HG02943 (cell line): ENCODE measurements around the gene CLIP3.
A peak's percentile ranks its signal among the peaks of the same experiment; 100 is the strongest.

Experiments
- ATAC-seq: cut with Tn5 transposase; IDR thresholded peaks from one replicate; pipeline ENCODE4 v1.9.1; 2021; ENCODE audit warnings: mild to moderate bottlenecking, low read depth, moderate library complexity; ENCODE audit not compliant: unreplicated experiment

The CLIP3 gene

GRCh38 chr19:36009633-36010379 lies 22.9 kb downstream of the CLIP3 start:
- no peak for ATAC-seq

GRCh38 chr19:36009220-36009619 lies 23.5 kb downstream of the CLIP3 start:
- no peak for ATAC-seq

DNA sequence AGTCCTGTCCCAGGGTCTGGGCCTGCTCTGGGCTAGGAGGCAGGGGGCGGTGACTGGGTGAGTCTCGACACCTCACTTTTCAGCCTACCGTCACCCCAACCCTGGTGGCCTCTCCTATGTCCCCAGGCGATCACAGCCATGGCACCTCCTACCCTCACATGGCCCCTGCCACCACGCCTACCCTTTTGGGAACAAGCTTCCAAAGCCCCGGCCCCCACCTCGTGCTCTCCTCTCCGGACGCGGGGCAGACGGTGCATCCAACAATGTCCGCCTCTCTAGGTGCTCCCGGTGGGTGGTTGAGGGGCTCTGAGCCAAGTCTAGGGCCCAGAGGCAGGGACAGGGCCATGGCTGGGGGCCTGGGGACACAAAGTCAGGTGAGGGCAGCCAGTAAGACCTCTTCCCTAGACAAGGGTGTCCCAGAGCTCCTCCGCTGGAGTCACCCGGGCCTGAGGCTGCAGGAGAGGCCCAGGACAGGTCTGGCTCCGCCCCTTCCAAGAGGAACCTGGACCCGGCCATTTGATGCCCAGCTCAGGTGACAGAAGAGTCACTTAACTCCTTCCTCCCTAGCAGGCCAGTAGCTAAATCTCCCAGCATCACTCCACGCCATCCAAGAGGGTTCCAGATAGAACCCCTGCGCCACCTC lies 24.2 kb downstream of the CLIP3 start, which contains the start of gene SYNE4:
Gene SYNE4, minus strand, starts transcription at position 478 of the 643 bp plus-strand sequence. Its CDS starts 132 bp downstream, at position 346.
- ATAC-seq, result no peak

DNA sequence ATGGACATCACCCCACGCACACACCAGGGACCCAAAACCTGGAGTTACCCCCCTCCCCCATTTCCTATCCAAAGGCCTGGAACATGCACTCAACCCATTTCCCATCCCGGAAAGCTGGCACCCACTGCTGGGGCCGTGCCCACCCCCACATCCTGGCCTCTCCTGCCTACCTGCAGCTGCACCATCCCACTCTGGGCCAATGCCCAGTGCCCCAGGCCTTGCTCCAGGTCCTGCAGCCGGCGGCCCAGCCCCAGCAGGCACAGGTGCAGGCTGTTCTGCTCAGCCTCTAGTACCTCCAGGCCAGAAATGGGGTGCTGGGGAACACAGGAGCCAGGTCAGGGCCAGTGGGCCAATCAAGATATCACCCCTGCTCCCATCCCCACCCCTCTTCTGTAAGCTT lies 25.7 kb downstream of the CLIP3 start:
- no peak for ATAC-seq

GRCh38 chr19:36003284-36003683 lies 29.4 kb downstream of the CLIP3 start:
- no peak for ATAC-seq

DNA sequence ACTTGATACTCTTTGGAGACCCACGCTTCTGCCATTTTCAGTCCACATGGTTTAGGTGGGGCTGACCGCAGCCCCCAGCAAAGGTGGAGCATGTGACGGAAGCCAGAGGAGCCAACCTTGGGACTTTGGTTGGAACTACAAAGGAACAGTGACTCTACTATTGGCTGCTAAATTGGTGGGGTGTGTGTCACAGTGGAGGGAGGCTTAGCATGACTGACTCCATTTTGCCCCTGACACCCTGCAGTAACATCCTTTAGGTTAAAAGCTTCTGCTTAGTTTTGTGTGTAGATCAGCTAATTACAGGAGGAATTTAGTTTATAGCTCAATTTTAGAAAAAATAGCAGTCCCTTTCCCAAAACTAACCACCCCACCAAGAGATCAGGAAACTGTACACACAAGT lies 31.1 kb downstream of the CLIP3 start:
- no peak for ATAC-seq

DNA sequence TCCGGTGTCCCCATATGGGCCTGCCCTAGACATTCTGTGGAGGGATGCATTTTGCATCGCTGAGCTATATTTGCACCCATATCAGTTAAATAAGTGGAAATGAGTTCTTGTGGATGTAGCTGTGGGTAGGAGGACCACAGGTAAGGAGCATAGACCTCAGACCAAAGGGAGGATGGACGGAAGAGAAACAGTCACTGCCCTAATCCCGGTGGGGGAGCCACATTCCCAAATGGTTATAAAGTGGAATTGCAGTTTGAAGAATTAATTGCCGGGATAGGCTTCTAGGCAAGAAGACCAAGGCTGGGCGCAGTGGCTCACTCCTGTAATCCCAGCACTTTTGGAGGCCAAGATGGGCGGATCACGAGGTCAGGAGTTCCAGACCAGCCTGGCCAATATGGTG lies 35.9 kb downstream of the CLIP3 start:
- ATAC-seq, result no peak

GRCh38 chr19:35995048-35995993 lies 37.4 kb downstream of the CLIP3 start, which contains the start of gene SDHAF1:
Gene SDHAF1, plus strand, starts transcription at chr19:35995188. Its CDS starts 87 bp downstream, at chr19:35995275.
- ATAC-seq, result peak; percentile 75

DNA sequence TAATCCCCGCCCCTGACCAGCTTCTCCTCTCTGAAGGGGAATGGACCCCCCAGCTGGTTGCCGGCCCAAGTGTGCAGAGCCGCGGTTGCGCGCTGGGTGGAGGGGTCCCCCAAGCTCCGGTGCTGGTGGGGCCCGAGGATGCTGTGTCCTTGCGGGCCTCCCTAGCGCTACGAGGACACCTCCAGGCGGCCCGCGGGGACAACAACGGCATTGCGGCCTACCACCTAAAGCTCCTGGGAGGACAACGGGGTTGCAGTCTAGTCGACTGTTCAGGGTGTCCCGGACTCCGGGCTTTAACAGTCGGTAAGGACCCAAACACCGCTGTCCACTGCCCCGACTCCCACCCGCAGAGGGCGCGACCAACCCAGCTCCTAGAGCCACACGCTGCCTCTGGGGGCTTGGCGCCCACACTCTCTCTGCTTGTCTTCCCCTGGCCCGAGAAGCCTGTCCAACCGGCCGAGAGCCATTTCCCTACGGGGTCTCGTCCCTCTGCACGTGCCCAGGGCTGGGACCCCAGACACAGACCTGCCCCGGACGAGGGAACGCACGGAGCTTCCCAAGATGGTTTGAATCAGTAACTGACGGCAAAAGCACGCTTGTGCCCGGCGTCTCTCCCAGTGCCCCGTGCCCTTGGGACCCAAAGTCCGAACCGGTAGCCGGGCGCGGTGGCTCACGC lies 38.6 kb downstream of the CLIP3 start:
- no peak for ATAC-seq

- ATAC-seq, result no peak
Observed at GRCh38 chr19:35992907-35993765, 39.5 kb downstream of the CLIP3 start.

DNA sequence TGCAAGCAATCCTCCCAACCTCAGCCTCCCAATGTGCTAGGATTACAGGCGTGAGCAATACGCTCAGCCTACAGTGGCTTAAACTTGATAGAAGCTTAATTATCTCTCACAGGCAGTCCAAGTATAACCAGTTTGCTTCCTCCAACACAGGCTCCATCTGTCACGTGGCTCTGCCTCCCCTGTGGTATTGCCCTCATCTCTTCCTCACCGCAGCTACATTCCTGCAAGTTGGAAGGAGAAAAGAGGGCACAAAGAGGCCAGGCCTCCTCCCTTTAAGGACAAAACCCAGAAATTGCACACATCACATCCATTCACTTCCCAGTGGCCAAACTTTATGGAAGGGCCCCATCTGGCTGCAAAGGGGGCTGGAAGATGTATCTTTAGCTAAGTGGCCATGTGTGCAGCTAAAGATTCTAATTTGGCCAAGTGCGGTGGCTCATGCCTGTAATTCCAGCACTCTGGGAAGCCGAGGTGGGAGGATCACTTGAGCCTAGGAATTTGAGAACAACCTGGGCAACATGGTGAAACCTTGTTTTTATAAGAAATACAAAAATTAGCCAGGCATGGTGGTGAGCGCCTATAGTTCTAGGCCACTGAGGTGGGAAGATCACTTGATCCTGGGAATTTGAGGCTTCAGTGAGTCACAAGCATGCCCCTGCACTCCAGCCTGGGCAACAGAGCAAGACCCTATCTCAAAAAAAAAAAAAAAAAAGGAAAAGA lies 40.8 kb downstream of the CLIP3 start:
- no peak for ATAC-seq

DNA sequence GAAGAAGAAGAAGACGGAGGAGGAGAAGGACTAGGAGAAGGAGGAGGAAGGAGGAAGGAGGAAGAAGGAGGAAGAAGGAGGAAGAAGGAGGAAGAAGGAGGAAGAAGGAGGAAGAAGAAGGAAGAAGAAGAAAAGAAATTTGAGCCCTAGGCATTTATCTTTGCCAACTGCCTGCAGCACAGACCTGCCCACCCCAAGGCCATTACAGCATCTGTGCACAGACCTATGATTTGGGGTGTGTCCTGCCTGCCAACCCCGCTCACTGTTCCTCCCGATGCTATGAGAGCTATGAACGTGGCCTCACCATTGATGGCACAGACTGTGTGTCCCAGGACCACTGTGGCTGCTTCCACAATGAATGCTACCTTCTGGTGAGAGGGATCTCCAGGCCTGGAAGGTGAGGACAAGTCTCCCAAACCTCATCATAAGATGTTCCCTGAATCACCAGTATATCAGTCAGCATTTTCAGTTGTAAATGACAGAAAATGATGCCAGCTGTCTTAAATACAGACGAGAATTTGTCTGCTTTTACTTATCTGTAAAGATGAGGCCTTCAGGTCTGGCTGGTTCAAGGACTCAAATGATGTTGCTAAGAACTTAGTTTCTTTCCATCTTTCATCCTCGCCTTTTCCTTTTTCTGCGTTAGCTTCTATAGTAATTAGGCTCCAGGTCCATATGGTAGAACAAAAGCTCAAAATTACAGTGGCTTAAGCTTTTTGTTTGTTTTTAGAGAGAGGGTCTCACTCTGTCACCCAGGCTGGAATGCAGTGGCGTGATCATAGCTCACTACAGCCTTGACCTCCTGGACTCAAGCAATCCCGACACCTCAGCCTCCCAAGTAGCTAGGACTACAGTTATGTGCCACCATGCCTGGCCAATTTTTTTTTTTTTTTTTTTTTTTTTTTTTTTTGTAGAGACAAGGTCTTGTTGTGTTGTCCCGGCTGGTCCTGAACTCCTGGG lies 41.6 kb downstream of the CLIP3 start:
- no peak for ATAC-seq

GRCh38 chr19:35990156-35990555 lies 42.5 kb downstream of the CLIP3 start:
- no peak for ATAC-seq

GRCh38 chr19:35988824-35989223 lies 43.8 kb downstream of the CLIP3 start:
- no peak for ATAC-seq

GRCh38 chr19:35987571-35987896 lies 45.1 kb downstream of the CLIP3 start:
- ATAC-seq, result no peak

DNA sequence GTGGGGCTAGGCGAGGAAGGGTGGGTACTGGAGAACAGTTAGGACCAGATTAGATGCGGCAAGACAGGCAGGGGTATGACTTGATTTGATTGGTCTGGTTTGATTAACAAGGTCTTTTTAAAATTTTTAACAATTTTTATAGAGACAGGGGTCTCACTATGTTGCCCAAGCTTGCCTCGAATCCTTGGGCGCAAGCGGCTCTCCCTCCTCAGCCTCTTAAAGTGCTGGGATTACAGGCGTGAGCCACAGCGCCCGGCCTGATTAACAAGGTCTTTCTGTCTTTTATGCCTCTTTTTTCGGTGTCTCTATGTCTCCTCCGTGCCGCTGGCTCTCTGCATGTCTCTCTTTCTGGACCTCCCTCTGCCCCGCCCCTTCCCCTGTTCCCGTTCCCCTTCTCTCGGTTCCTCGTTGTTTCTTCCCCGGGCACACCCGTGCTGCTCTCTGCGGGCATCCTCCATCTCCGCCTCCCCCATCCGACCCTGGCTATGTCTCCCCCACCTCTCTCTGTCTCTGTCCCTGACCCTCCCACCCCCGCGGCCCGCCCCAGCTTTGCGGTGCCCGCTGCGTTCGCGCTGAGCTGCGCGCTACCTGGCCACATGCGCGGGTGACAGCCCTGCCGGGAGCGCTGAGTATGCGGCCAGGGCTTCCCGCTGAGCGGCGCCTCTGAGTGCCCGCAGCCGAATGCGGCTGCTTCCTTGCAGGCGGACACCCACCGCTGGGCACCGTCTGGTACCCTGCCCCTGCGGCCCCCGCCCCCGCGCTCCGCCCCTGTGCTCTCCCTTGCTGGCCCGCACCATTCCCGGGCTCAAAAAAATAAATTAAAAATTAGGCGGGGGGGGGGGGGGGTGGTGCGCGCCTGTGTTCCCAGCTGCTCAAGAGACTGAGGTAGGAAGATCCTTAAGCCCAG lies 45.8 kb downstream of the CLIP3 start:
- no peak for ATAC-seq

- no peak for ATAC-seq
Observed at GRCh38 chr19:35986111-35986510, 46.6 kb downstream of the CLIP3 start.
